Measurements from ENCODE around the gene DVL3. TPM values are rescaled to one million over a fixed set of nuclear protein-coding genes. Genes with fewer than 3 reads are reported as not detected.

The DVL3 gene
- total and polyA plus RNA-seq, 2 experiments from 2014 or later = 25.6 to 55.5 TPM

GRCh38 chr3:184173374-184173722, 18.2 kb downstream of the DVL3 start (continued):
- TF ChIP-seq REST (IDR thresholded peaks at IDR 0.05; ENCODE audit: unreplicated experiment) (no peak), NANOG (IDR thresholded peaks at IDR 0.05; ENCODE audit: borderline replicate concordance) (no peak), ZNF331 (CRISPR knock-in tag; IDR thresholded peaks at IDR 0.05; ENCODE audit: low read depth) (no peak), EZH2 (IDR thresholded peaks at IDR 0.05; ENCODE audit: low read depth, unreplicated experiment) (no peak), ETS1 (IDR thresholded peaks at IDR 0.05) (no peak), EZH2phosphoT487 (IDR thresholded peaks at IDR 0.05; ENCODE audit: unreplicated experiment) (no peak), JUNB (IDR thresholded peaks at IDR 0.05; ENCODE audit: unreplicated experiment) (no peak), STAT1 (IDR thresholded peaks at IDR 0.05; ENCODE audit: unreplicated experiment) (no peak), POLR2AphosphoS5 (IDR thresholded peaks at IDR 0.05; ENCODE audit: low read depth) (no peak), CREB1 (CRISPR knock-in tag; IDR thresholded peaks at IDR 0.05; ENCODE audit: low read depth) (no peak)

- Histone ChIP-seq H3K27ac (ENCODE audit: low read depth) (peak overlapping the region; percentile 77), H4K20me1 (replicated peaks; ENCODE audit: insufficient read depth) (peaks cover 4% of the 10 kb centered on the region; the same call in 1 of the 2 replicates), H3K4me3 (no peak overlapping the region), H3K27me3 (ENCODE audit: insufficient read depth) (no peaks in the 10 kb centered on the region), H3K79me2 (replicated peaks; ENCODE audit: insufficient read depth) (peaks cover 35% of the 10 kb centered on the region), H3F3A (replicated peaks; ENCODE audit: low read depth) (0 out of 2 replicates have a peak, but pooled peaks cover 4% of the 10 kb centered on the region), H3K4me2 (no peak overlapping the region), H3K4me1 (ENCODE audit: insufficient read depth) (peaks cover 15% of the 10 kb centered on the region), H3K36me3 (ENCODE audit: insufficient read depth) (peaks cover 2% of the 10 kb centered on the region; the same call in 1 of the 2 replicates), H2AFZ (no peak overlapping the region), H3K9me2 (ENCODE audit: insufficient read depth) (no peaks in the 10 kb centered on the region)
- peak overlapping the region; percentile 81 for H3K27ac Mint-ChIP-seq
- DNase-seq (ENCODE audit: low spot score) (no peak), ATAC-seq (no peak)
- H3K4me1 Mint-ChIP-seq = peaks cover 38% of the 10 kb centered on the region
- peaks cover 5% of the 10 kb centered on the region for H3K27me3 Mint-ChIP-seq (ENCODE audit: insufficient read depth, low read depth, poor library complexity)
- H3K36me3 Mint-ChIP-seq (ENCODE audit: low read depth) = peaks cover 42% of the 10 kb centered on the region
- no peaks in the 10 kb centered on the region for H3K9me3 Mint-ChIP-seq
- H3K4me3 Mint-ChIP-seq = peak overlapping the region; percentile 98
- TF ChIP-seq ZNF331 (CRISPR knock-in tag; IDR thresholded peaks at IDR 0.05; ENCODE audit: low read depth) (no peak), REST (IDR thresholded peaks at IDR 0.05; ENCODE audit: unreplicated experiment) (no peak), ZNF114 (CRISPR knock-in tag; IDR thresholded peaks at IDR 0.05) (no peak), STAT1 (IDR thresholded peaks at IDR 0.05; ENCODE audit: unreplicated experiment) (no peak), POLR2AphosphoS5 (IDR thresholded peaks at IDR 0.05; ENCODE audit: low read depth) (no peak), EZH2 (IDR thresholded peaks at IDR 0.05; ENCODE audit: low read depth, unreplicated experiment) (no peak), NANOG (IDR thresholded peaks at IDR 0.05; ENCODE audit: borderline replicate concordance) (no peak), CTCF (conservative IDR thresholded peaks at IDR 0.05; ENCODE audit: low read depth in 2 of 2) (no peak), ETS1 (IDR thresholded peaks at IDR 0.05) (no peak), EZH2phosphoT487 (IDR thresholded peaks at IDR 0.05; ENCODE audit: unreplicated experiment) (no peak), JUNB (IDR thresholded peaks at IDR 0.05; ENCODE audit: unreplicated experiment) (no peak), CREB1 (CRISPR knock-in tag; IDR thresholded peaks at IDR 0.05; ENCODE audit: low read depth) (no peak)
Measured at GRCh38 chr3:184174284-184174645, 19.1 kb downstream of the DVL3 start.
